Measurements from ENCODE around the gene MRFAP1L1.

DNA sequence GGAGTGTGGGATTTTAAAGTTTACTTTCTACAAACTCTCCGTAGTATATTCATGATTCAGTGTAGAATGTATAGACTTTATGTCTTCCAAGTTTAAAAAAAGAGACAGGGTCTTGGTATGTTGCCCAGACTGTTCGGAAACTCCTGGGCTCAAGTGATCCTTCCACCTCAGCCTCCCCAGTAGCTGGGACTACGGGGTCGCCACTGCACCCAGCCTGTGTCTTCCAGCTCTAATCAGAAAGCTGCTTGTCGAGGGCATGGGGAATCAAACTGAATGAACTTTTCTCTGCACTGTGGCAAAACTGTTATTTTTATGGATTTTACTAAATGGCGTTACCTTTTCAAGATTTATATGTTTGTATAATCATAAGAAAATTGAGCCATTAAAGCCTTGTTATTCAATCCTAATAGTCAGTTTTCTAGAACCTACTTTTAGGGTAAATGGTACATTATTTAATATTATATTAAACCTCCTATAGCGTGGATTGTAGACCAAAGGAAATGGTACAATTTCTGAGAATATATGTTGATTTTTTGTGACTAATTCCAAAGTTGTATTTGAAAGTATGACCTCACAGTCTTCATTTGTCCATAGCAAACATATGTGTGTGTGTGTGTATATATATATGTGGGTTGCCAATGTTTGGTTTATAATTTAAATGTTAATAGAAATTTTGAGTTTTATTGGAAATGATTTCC is 7.4 kb upstream of the MRFAP1L1 start:
- TF ChIP-seq, protein P1, sequence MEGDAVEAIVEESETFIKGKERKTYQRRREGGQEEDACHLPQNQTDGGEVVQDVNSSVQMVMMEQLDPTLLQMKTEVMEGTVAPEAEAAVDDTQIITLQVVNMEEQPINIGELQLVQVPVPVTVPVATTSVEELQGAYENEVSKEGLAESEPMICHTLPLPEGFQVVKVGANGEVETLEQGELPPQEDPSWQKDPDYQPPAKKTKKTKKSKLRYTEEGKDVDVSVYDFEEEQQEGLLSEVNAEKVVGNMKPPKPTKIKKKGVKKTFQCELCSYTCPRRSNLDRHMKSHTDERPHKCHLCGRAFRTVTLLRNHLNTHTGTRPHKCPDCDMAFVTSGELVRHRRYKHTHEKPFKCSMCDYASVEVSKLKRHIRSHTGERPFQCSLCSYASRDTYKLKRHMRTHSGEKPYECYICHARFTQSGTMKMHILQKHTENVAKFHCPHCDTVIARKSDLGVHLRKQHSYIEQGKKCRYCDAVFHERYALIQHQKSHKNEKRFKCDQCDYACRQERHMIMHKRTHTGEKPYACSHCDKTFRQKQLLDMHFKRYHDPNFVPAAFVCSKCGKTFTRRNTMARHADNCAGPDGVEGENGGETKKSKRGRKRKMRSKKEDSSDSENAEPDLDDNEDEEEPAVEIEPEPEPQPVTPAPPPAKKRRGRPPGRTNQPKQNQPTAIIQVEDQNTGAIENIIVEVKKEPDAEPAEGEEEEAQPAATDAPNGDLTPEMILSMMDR (IDR thresholded peaks at IDR 0.05), result no peak
- no peak for TF ChIP-seq POLR2AphosphoS5 (IDR thresholded peaks at IDR 0.05)

Data from sigmoid colon (tissue), 4 donors.